Neuronal stem cell (in vitro differentiated cells): Measurements from ENCODE around the gene SLC25A15.

Experiments
- DNase-seq: peaks from one replicate; pipeline ENCODE4 v3.0.0-alpha.2; 2013; ENCODE audit warnings: low spot score
- H2AFZ ChIP-seq: one replicate; pipeline ENCODE4 v1.6.1; 2013; ENCODE audit warnings: mild to moderate bottlenecking, low read length, inconsistent platforms
- H2AK5ac ChIP-seq: 2 replicates; pipeline ENCODE4 v1.6.1; 2013; ENCODE audit warnings: low read depth, mild to moderate bottlenecking, inconsistent platforms, low read length, moderate library complexity, mixed read lengths
- H2BK120ac ChIP-seq: 2 replicates; pipeline ENCODE4 v1.6.1; 2013; ENCODE audit warnings: low read depth, mild to moderate bottlenecking, inconsistent platforms, low read length, moderate library complexity, mixed read lengths
- H2BK12ac ChIP-seq: one replicate; pipeline ENCODE4 v1.6.1; 2013; ENCODE audit warnings: low read length, inconsistent platforms
- H2BK15ac ChIP-seq: 2 replicates; pipeline ENCODE4 v1.6.1; 2013; ENCODE audit warnings: mild to moderate bottlenecking, low read length, inconsistent platforms, mixed read lengths
- H2BK5ac ChIP-seq: one replicate; pipeline ENCODE4 v1.6.1; 2013; ENCODE audit warnings: inconsistent platforms, mild to moderate bottlenecking, low read length, moderate library complexity
- H3K14ac ChIP-seq: one replicate; pipeline ENCODE4 v1.6.1; 2013; ENCODE audit warnings: low read length, inconsistent platforms
- H3K18ac ChIP-seq: 2 replicates; pipeline ENCODE4 v1.6.1; 2013; ENCODE audit warnings: low read length, inconsistent platforms
- H3K23ac ChIP-seq: 2 replicates; pipeline ENCODE4 v1.6.1; 2013; ENCODE audit warnings: low read depth, mild to moderate bottlenecking, mixed read lengths, low read length, inconsistent platforms; ENCODE audit not compliant: poor library complexity
- H3K27ac ChIP-seq: replicated peaks from 3 replicates; pipeline ENCODE4 v1.5.1; 2013; ENCODE audit warnings: low read length, inconsistent platforms
- H3K27me3 ChIP-seq, 3 experiments: 2 replicates each; pipeline ENCODE4 v1.6.1; 2013; ENCODE audit warnings: low read length in 3 of 3, mild to moderate bottlenecking in 2 of 3, inconsistent platforms in 1 of 3, low read depth in 1 of 3, mixed read lengths in 1 of 3, moderate library complexity in 1 of 3; ENCODE audit not compliant: control insufficient read depth in 3 of 3, insufficient read depth in 3 of 3
- H3K36me3 ChIP-seq, 2 donors: replicated peaks in 1 of 2; 2 replicates each; pipeline ENCODE4 v1.6.1; 2013; ENCODE audit warnings: low read length in 2 of 2; ENCODE audit not compliant: control insufficient read depth in 2 of 2, insufficient read depth in 2 of 2
- H3K4ac ChIP-seq: 2 replicates; pipeline ENCODE4 v1.6.1; 2013; ENCODE audit warnings: inconsistent platforms, mild to moderate bottlenecking, low read length, moderate library complexity
- H3K4me1 ChIP-seq, 2 donors: 1 replicate in 1 of 2; 2 replicates in 1 of 2; pipeline ENCODE4 v1.6.1; 2013; ENCODE audit warnings: low read length in 2 of 2, low read depth in 1 of 2; ENCODE audit not compliant: control insufficient read depth in 2 of 2, insufficient read depth in 1 of 2
- H3K4me2 ChIP-seq: one replicate; pipeline ENCODE4 v1.6.1; 2013; ENCODE audit warnings: mild to moderate bottlenecking, low read length, inconsistent platforms; ENCODE audit not compliant: insufficient read depth, poor library complexity, severe bottlenecking
- H3K4me3 ChIP-seq, 2 donors: 2 replicates each; pipeline ENCODE4 v1.5.1; 2013; ENCODE audit warnings: low read length in 2 of 2, mild to moderate bottlenecking in 2 of 2, inconsistent platforms in 1 of 2, moderate library complexity in 1 of 2
- H3K79me1 ChIP-seq: one replicate; pipeline ENCODE4 v1.6.1; 2013; ENCODE audit warnings: low read depth, mild to moderate bottlenecking, inconsistent platforms, low read length, moderate library complexity
- H3K9ac ChIP-seq: one replicate; pipeline ENCODE4 v1.6.1; 2013; ENCODE audit warnings: mild to moderate bottlenecking, low read depth, low read length, inconsistent platforms; ENCODE audit not compliant: poor library complexity
- H3K9me3 ChIP-seq, 2 donors: replicated peaks in 1 of 2; 2 replicates each; pipeline versions ENCODE3 to v1.6.1; 2013; ENCODE audit warnings: low read length in 2 of 2, mild to moderate bottlenecking in 2 of 2, inconsistent platforms in 1 of 2, low read depth in 1 of 2, mixed read lengths in 1 of 2, moderate library complexity in 1 of 2; ENCODE audit not compliant: control insufficient read depth in 2 of 2, insufficient read depth in 1 of 2
- H4K8ac ChIP-seq: one replicate; pipeline ENCODE4 v1.6.1; 2013; ENCODE audit warnings: low read depth, mild to moderate bottlenecking, inconsistent platforms, low read length, moderate library complexity
- H4K91ac ChIP-seq: one replicate; pipeline ENCODE4 v1.6.1; 2013; ENCODE audit warnings: low read length, low read depth, mild to moderate bottlenecking, inconsistent platforms; ENCODE audit not compliant: poor library complexity
- WGBS, 2 donors: extraction: QIAGEN DNeasy Blood & Tissue Kit; methylation state at CpG; one replicate each; pipeline ENCODE4 v1.1.7; 2013; ENCODE audit warnings: missing lambda C conversion rate in 2 of 2, mixed read lengths in 1 of 2; ENCODE audit not compliant: insufficient read length in 2 of 2, insufficient replicate concordance in 1 of 2; ENCODE audit errors: extremely low coverage in 2 of 2; 5-methylcytosine and 5-hydroxymethylcytosine counted together

Gene SLC25A15

DNA sequence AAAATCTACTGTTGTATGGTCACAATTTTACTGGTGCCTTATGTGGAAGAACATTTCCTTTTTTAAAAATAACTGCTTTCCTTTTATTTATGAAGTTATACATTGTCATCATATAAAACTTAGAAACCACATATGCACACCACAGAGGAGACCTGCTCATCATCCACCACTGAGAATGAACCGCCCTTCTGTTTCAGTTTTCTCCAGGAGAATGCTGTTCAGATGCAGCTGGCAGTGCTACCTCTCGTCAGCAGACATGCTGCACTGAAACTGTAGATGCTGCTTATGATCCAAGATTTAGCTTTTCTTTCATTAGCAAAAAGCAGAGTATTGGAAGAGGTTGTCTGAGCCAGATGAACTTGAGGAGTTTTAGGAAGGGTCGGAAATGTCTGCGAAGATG lies 10.1 kb downstream of the SLC25A15 start:
- no peaks in the 10 kb centered on the region for H3K27me3 ChIP-seq
- H3K4me1 ChIP-seq: peaks cover 0 to 2% of the 10 kb centered on the region in 2 donors
- no peak overlapping the region for H2BK15ac ChIP-seq
- no peak for DNase-seq
- H3K4me2 ChIP-seq: no peak overlapping the region
- no peak overlapping the region for H4K91ac ChIP-seq
- no peak overlapping the region for H3K27ac ChIP-seq
- peaks cover 30 to 92% of the 10 kb centered on the region in 2 donors for H3K36me3 ChIP-seq
- H2BK12ac ChIP-seq: no peak overlapping the region
- no peak overlapping the region for H2AK5ac ChIP-seq
- H2BK120ac ChIP-seq: no peak overlapping the region
- no peak overlapping the region for H2BK5ac ChIP-seq
- H3K9me3 ChIP-seq: no peaks in the 10 kb centered on the region
- H3K23ac ChIP-seq: no peak overlapping the region
- no peak overlapping the region for H3K4ac ChIP-seq
- no peak overlapping the region for H4K8ac ChIP-seq
- H3K14ac ChIP-seq: no peak overlapping the region
- no peak overlapping the region for H2AFZ ChIP-seq
- no CpG with 5 or more reads among the region's 4 CpGs for WGBS, 2 donors
- no peak overlapping the region for H3K18ac ChIP-seq
- H3K9ac ChIP-seq: no peak overlapping the region
- H3K4me3 ChIP-seq: no peak overlapping the region
- no peaks in the 10 kb centered on the region for H3K79me1 ChIP-seq

DNA sequence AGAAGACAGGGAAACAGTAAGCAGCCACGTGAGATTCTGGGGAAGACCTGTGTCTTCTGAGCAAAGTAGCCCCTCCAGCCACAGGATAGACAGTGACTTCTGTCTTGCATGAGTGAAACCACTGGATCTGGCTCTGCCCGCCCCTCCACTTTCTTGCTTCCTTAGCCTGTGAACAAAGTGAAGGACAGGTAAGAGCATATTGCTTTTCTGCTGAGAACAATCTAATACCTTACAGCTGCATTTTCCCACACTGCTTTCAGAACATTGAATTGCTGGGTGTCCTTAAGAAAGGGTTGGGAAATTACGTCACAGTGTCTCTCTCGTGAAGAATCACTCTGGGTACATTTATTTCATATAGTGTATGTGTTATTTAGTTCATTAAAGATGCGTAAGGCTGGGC lies 11.1 kb downstream of the SLC25A15 start:
- Histone ChIP-seq H3K4ac (no peak overlapping the region), H2BK12ac (no peak overlapping the region), H3K14ac (no peak overlapping the region), H3K18ac (no peak overlapping the region), H4K91ac (no peak overlapping the region), H2AFZ (no peak overlapping the region), H2BK5ac (no peak overlapping the region), H2BK120ac (no peak overlapping the region), H3K4me1 (peaks cover 0 to 2% of the 10 kb centered on the region in 2 donors), H3K9me3 (no peaks in the 10 kb centered on the region), H3K4me2 (no peak overlapping the region), H3K36me3 (peaks cover 31 to 91% of the 10 kb centered on the region in 2 donors), H3K27ac (no peak overlapping the region), H3K27me3 (no peaks in the 10 kb centered on the region), H4K8ac (no peak overlapping the region), H3K79me1 (no peaks in the 10 kb centered on the region), H3K4me3 (no peak overlapping the region), H2AK5ac (no peak overlapping the region), H3K23ac (no peak overlapping the region), H2BK15ac (no peak overlapping the region), H3K9ac (no peak overlapping the region)
- WGBS, 2 donors: no CpG with 5 or more reads among the region's 5 CpGs
- DNase-seq: no peak

DNA sequence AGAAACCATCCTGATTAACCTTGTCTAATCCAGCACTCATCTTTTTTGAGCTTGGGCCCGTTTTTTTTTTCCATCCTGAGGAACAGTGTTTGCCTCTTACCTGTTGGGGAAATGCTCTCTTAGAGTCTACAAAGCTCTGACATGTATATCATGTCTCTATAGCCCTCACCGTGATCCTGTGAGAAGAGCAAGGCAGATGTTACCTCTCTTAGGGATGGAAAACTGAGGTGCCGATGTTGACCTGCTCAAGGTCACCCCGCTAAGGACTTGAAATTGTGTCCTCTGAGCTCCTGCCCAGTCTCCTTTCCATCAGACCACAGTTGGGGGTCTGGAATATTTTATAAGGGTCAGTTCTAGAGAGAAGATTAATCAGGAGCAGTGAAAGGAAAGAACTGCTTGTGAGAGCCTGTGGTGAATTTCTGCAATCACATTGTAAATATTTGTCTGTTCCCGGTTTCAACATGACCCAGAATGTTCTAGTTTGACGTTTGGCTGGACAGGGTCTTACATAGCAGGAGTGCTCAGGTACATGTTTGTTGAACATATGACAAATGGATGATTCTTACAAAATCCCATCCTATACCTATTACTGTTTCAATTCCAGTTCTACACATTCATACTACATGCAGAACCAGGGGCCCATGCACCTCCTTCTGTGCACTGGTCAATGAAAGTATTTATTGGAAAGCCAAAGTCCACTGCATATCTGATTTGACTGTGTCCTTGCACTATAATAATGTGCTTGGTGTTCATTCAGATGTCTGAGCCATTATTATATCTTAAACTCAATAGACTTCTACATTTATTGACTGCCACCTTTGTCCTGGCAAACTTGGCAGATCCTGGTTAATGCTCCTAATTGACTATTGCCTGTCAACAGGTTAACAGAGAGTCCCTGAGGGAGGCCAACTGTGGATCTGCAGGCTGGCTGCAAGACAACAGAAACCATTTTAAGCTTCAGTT lies 12.1 kb downstream of the SLC25A15 start:
- Histone ChIP-seq H3K14ac (no peak overlapping the region), H2AK5ac (no peak overlapping the region), H3K36me3 (peaks cover 27 to 91% of the 10 kb centered on the region in 2 donors), H4K91ac (no peak overlapping the region), H2BK15ac (no peak overlapping the region), H3K9me3 (no peaks in the 10 kb centered on the region), H3K18ac (no peak overlapping the region), H3K4me2 (no peak overlapping the region), H3K23ac (no peak overlapping the region), H2BK12ac (no peak overlapping the region), H3K4me1 (no peaks in the 10 kb centered on the region), H2BK5ac (no peak overlapping the region), H4K8ac (no peak overlapping the region), H3K79me1 (no peaks in the 10 kb centered on the region), H3K9ac (no peak overlapping the region), H2AFZ (no peak overlapping the region), H3K27ac (no peak overlapping the region), H3K27me3 (no peaks in the 10 kb centered on the region), H2BK120ac (no peak overlapping the region), H3K4ac (no peak overlapping the region), H3K4me3 (no peak overlapping the region)
- DNase-seq: no peak
- no CpG with 5 or more reads among the region's 6 CpGs for WGBS, 2 donors

DNA sequence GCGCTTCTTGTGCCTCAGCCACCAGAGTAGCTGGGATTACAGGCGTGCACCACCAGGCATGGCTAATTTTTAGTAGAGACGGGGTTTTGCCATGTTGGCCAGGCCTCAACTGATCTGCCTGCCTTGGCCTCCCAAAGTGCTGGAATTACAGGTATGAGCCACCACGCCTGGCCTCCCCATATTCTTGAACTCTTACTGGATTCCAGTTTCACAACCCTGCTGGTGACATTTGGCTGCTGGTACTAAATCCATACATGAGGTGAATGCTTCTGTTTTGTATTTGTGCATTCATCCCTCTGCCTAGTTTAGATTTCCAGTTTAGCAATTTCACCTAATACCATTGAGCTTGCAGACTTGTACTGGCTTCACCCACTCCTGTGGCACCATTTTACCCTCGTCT lies 13.9 kb downstream of the SLC25A15 start:
- H3K23ac ChIP-seq: no peak overlapping the region
- no peak overlapping the region for H2BK12ac ChIP-seq
- no peak overlapping the region for H2AK5ac ChIP-seq
- no peak overlapping the region for H2BK5ac ChIP-seq
- no peaks in the 10 kb centered on the region for H3K4me1 ChIP-seq
- no peak overlapping the region for H3K4me3 ChIP-seq
- H3K36me3 ChIP-seq: peaks cover 32 to 95% of the 10 kb centered on the region in 2 donors
- no peaks in the 10 kb centered on the region for H3K9me3 ChIP-seq
- no peak overlapping the region for H4K91ac ChIP-seq
- no peak overlapping the region for H3K4ac ChIP-seq
- H3K9ac ChIP-seq: no peak overlapping the region
- H3K4me2 ChIP-seq: no peak overlapping the region
- no peak overlapping the region for H2BK15ac ChIP-seq
- no peak overlapping the region for H3K14ac ChIP-seq
- WGBS, 2 donors: no CpG with 5 or more reads among the region's 5 CpGs
- DNase-seq: no peak
- no peak overlapping the region for H2AFZ ChIP-seq
- H3K18ac ChIP-seq: no peak overlapping the region
- no peak overlapping the region for H2BK120ac ChIP-seq
- no peak overlapping the region for H3K27ac ChIP-seq
- H3K27me3 ChIP-seq: no peaks in the 10 kb centered on the region
- H3K79me1 ChIP-seq: no peaks in the 10 kb centered on the region
- no peak overlapping the region for H4K8ac ChIP-seq
